Hepatocyte (in vitro differentiated cells): ENCODE data around the gene KL.

Source experiments
- CTCF ChIP-seq: fragments of 200-600 bp; sonication (generic); IDR thresholded peaks from 2 replicates; pipeline ENCODE4 v1.5.1; 2016; ENCODE audit warnings: antibody characterized with exemption, mild to moderate bottlenecking; ENCODE audit not compliant: poor library complexity
- EZH2 ChIP-seq: fragments of 200-600 bp; sonication (generic); IDR thresholded peaks from 2 replicates; pipeline ENCODE4 v1.6.1; 2016; ENCODE audit warnings: antibody characterized with exemption, mild to moderate bottlenecking, borderline replicate concordance

- no peak for TF ChIP-seq CTCF
- no peak for TF ChIP-seq EZH2
Measured at GRCh38 chr13:33052506-33053280, 36.5 kb downstream of the KL start.
